Activated T-cell treated with anti-CD3 and anti-CD28 coated beads, Interleukin-2, amount 50 U/mL, for 72 hours (primary cell): ENCODE measurements around the gene EEF1A2. TPM values are rescaled to one million over a fixed set of nuclear protein-coding genes. Genes with fewer than 3 reads are reported as not detected.

ENCODE experiments used
- ATAC-seq, 2 donors: fragments of 150-1000 bp; cut with Tn5 transposase; replicated peaks in 1 of 2; 2 replicates each; pipeline ENCODE4 v1.10.0; 2021; ENCODE audit warnings: moderate library complexity in 2 of 2, mild to moderate bottlenecking in 1 of 2
- DNase-seq, 2 donors: peaks; one replicate each; pipeline ENCODE4 v3.0.0; 2021 to 2022; ENCODE audit warnings: mixed read lengths in 1 of 2
- H3K27ac Mint-ChIP-seq: one replicate; pipeline ENCODE4 v1.8.0; 2022; ENCODE audit warnings: mild to moderate bottlenecking, moderate library complexity, mixed read lengths
- H3K27me3 Mint-ChIP-seq: one replicate; pipeline ENCODE4 v1.8.0; 2022; ENCODE audit warnings: low read depth, mixed read lengths
- H3K36me3 Mint-ChIP-seq, 2 donors: one replicate each; pipeline ENCODE4 v1.8.0; 2022; ENCODE audit warnings: mixed read lengths in 2 of 2, mild to moderate bottlenecking in 1 of 2; ENCODE audit not compliant: insufficient read depth in 2 of 2
- H3K4me1 Mint-ChIP-seq: one replicate; pipeline ENCODE4 v1.8.0; 2022; ENCODE audit warnings: low read depth, mixed read lengths
- H3K4me3 Mint-ChIP-seq, 2 donors: one replicate each; pipeline ENCODE4 v1.8.0; 2022; ENCODE audit warnings: mild to moderate bottlenecking in 2 of 2, mixed read lengths in 2 of 2, moderate library complexity in 2 of 2
- H3K9me3 Mint-ChIP-seq, 2 donors: one replicate each; pipeline ENCODE4 v1.8.0; 2022; ENCODE audit warnings: mixed read lengths in 2 of 2
- total RNA-seq, 2 donors: library from RNA; stranded (reverse); gene quantifications; one replicate each; pipeline ENCODE4 v1.2.3, GENCODE V29; 2022

EEF1A2 gene
- total RNA-seq, 2 donors from 2014 or later, result 0.94 to 8.3 TPM

DNA sequence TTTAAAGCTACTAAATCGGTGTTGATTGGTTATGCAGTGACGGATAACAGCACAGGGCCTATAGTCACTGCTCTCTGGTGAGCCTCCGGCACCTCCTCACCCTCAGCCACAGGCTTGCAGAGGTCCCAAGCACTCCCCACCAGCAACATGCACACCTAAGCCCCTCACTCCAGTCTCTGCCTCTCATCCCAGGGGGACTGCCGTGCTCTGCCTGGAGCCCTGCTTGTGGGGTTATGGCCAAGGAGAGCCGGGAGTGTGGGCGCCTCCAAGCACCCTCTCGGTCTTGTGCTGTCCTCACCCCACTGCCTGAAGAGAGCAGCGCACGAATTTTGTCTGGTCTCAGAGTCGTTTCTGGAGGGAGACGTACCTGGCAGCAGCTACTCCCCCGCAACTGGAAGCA is 6.8 kb upstream of the EEF1A2 start:
- DNase-seq (no peak), ATAC-seq (no peak)
- Mint-ChIP-seq H3K9me3 (peaks cover 2 to 5% of the 10 kb centered on the region in 2 donors), H3K27ac (no peak overlapping the region), H3K27me3 (peaks cover 41% of the 10 kb centered on the region), H3K36me3 (peaks cover 0 to 2% of the 10 kb centered on the region in 2 donors), H3K4me3 (no peak overlapping the region), H3K4me1 (no peaks in the 10 kb centered on the region)

DNA sequence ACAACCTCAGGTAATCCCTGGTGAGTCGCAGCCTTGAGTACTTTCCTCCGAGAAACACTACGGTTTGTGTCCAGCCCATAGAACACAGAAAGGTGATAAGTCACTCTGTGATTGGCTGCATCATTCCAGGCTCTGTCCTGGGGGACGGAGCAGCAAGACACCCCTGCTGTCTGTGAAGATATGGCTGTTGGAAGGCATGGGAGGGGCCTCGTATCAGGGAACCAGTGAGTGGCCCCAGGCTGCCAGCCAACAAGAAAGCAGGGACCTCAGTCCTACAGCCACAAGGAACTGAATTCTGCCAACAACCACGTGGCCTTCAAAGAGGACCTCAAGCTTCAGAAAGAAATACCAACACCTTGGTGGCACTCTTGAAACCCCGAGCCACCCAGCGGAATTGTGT is 6.4 kb upstream of the EEF1A2 start:
- no peak overlapping the region for H3K4me3 Mint-ChIP-seq
- H3K27me3 Mint-ChIP-seq, result peaks cover 36% of the 10 kb centered on the region
- no peaks in the 10 kb centered on the region for H3K4me1 Mint-ChIP-seq
- peaks cover 2 to 5% of the 10 kb centered on the region in 2 donors for H3K9me3 Mint-ChIP-seq
- H3K27ac Mint-ChIP-seq, result no peak overlapping the region
- H3K36me3 Mint-ChIP-seq, result peaks cover 0 to 2% of the 10 kb centered on the region in 2 donors
- no peak for DNase-seq
- ATAC-seq, result no peak

DNA sequence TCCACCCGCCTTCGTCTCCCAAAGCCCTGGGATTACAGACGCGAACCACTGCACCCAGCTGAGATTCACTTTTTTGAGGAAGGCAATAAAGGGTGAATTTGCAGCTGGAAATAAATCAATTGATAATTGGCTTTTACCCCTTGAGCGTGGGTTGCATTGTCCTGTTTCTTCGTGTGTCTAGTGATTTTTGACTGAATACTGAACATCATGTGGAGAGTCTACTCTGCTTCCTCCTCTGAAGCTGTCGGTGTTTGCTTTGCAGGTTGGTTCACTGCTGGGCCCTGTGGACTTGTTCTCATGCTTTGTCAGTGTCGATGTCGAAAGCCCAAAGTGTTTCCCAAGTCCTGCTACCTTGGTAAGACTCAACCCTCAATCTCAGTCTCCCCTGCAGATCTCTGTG is 5.8 kb upstream of the EEF1A2 start:
- Mint-ChIP-seq H3K27ac (no peak overlapping the region), H3K27me3 (peaks cover 30% of the 10 kb centered on the region), H3K9me3 (peaks cover 2 to 5% of the 10 kb centered on the region in 2 donors), H3K36me3 (peaks cover 0 to 2% of the 10 kb centered on the region in 2 donors), H3K4me1 (no peaks in the 10 kb centered on the region), H3K4me3 (no peak overlapping the region)
- ATAC-seq (no peak), DNase-seq (no peak)

DNA sequence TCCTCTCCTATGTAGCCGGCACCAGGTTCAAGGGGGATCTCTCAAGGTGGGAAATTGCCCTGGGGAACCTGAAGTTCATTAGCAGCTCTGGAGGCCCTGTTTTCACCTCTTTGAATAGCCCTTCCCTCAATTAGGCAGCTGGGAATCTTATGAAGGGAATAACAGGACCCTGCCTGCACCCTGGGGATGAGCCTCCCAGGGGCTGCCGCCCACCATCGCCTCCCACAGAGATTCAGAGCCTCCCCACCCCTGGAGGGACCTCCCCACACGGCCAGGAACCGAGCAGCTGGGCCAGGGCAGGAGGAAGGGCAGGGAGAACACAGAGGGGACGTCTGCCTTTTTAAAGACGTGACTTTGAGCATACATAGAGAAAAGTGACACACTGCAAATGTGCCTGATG is 4.6 kb upstream of the EEF1A2 start:
- Mint-ChIP-seq H3K27me3 (peaks cover 22% of the 10 kb centered on the region), H3K36me3 (peaks cover 0 to 2% of the 10 kb centered on the region in 2 donors), H3K9me3 (peaks cover 2 to 5% of the 10 kb centered on the region in 2 donors), H3K4me1 (no peaks in the 10 kb centered on the region), H3K27ac (no peak overlapping the region), H3K4me3 (no peak overlapping the region)
- no peak for ATAC-seq
- DNase-seq, result no peak

DNA sequence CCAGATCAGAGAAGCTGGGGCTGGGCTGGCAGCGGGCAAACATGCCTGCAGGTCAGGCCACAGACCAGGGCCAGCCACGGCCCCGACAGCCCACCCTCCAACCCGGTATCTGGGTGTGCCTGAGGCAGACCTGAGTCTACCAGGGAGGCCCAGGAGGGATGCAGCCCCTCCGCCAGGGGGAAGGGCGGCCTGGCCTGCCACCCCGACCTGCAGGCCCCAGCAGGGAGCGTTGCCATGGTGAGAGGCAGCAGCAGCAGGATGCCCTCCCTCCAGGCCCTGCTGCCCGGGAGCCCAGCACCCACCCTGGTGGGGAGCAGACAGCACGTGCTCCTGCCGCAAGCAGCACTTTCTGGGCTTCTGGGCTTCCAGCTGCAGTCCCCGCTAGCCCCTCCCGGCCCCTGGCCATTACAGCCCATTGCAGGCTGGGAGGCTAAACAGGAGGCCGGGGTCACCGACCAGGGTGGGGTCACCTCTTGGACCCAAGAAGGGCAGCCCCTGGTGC is 3.8 kb upstream of the EEF1A2 start:
- no peak overlapping the region for H3K27ac Mint-ChIP-seq
- H3K4me3 Mint-ChIP-seq, result no peak overlapping the region
- H3K27me3 Mint-ChIP-seq, result peaks cover 20% of the 10 kb centered on the region
- H3K9me3 Mint-ChIP-seq, result peaks cover 2 to 5% of the 10 kb centered on the region in 2 donors
- peaks cover 0 to 2% of the 10 kb centered on the region in 2 donors for H3K36me3 Mint-ChIP-seq
- ATAC-seq (no peak), DNase-seq (no peak)
- H3K4me1 Mint-ChIP-seq, result no peaks in the 10 kb centered on the region

DNA sequence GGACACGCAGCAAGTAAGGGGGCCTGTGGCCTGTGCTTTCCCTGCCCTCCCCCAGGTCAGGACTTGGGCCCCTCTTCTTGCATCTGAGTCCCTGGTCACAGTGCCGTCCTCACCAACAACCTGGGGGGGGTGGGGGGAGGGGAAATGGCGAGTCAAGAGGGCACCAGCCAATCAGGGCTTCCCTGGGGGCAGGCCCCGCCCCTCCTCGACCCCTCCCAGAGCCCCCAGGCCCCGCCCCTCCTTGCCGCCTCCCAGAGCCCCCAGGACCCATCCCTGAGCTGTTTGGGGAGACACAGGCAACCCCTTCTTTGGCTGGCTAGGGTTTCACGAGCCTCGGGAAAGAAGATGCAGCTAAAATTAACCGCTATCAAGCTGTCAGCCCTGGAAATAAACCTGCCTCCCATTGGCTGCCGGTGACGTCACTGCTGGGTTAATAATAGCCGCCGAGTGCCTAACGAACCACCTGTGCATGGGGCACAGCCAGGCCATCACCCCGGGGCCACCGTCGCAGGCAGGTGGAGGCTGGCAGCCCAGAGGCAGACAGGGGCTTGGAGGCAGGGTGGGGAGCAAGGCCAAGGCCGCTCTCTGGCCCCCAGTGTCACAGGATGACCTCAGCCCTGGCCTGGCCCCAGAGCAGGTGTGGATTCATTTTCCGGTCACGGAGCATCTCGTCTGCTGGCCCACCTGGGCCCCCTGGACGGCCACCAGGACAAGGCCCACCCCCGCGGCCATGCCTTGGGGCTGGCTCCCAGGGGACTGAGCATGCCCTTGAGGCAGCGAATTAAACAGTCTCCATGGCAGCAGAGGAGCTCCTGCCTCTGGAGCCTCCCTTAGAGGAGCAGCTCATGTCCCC is 3.2 kb upstream of the EEF1A2 start:
- ATAC-seq (no peak), DNase-seq (no peak)
- Mint-ChIP-seq H3K36me3 (peaks cover 0 to 2% of the 10 kb centered on the region in 2 donors), H3K9me3 (peaks cover 2 to 5% of the 10 kb centered on the region in 2 donors), H3K4me3 (no peak overlapping the region), H3K27me3 (peaks cover 24% of the 10 kb centered on the region), H3K4me1 (no peaks in the 10 kb centered on the region), H3K27ac (no peak overlapping the region)

DNA sequence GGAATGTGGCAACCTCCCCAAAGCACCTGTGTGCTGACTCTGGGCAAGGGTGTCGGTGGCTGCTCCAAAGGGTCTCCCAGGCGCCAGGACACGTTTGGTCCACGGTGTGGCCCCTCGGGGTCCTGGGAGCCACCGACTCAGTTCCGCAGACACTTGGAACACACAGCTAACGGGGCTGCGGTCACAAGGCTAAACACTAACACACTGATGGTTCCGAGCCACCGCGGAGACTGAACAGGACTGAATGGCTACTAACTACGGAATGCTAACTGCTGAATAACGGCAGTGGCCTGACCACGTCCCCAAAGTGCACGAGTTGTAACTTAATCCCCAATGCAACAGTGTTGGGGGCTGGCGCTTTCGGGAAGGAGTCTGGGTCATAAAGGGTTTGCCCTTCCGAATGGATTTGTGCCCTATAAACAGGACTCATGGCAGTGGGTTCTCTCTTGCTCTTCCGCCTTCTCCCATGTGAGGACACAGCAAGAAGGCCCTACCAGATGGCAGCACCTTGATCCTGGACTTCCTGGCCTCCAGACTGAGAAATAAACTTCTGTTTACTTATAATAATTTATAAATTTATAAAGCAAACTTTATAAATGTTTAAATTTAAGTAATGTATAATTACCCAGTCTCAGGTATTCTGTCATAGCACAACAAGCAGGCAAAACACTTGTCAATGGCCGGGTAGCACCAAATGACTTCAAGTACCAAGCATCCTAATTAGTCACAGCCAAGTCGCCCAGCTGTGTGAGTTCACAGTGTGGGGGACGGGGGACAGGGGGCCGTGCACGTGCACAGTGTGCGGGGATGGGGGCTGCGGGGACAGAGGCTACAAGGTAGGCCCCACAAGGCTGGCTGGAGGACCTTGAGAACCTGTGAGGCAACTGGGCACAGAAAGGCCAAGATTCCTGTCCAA is 2.3 kb upstream of the EEF1A2 start:
- peaks cover 27% of the 10 kb centered on the region for H3K27me3 Mint-ChIP-seq
- peak overlapping the region in 1 of 2 donors; percentile 32 for H3K4me3 Mint-ChIP-seq
- peaks cover 0 to 2% of the 10 kb centered on the region in 2 donors for H3K36me3 Mint-ChIP-seq
- no peak for DNase-seq
- H3K4me1 Mint-ChIP-seq, result no peaks in the 10 kb centered on the region
- H3K9me3 Mint-ChIP-seq, result peaks cover 2 to 5% of the 10 kb centered on the region in 2 donors
- H3K27ac Mint-ChIP-seq, result no peak overlapping the region
- ATAC-seq, result no peak

DNA sequence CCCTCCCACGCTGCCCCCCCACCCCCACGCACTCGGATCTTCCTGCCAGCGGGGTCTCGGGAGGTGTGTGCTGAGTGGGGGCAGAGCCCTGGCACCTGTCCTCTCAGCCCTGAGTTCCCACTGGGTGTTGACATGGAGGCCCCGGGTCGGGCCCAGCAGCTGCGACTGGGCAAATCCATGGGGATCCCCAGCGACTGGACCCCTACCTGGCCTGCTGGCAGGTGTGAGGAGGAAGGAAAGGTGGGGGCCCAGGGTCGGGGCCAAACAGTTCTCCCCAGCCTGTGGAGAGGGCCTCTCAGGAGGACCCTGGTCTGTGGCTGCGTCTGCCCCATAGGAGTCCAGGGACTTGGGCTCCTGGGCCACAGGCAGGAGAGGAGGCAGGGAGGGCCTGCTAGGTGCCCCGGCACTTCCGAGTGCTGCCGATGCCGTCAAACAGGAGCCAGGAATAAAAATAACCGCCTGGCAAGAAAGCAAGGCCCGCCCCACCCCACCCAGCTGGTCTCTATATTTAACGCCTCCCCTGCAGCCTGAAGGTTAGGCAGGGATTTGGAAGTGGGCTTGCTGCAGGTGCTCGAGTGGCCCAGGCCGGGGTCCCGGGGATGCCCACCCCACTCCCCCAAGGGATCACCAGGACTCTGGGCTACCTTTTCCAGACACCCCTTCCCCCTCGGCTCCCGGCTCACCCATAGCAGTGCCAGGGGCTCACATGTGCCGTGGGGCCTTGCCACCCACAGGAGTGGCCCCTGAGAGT is 1.4 kb upstream of the EEF1A2 start:
- DNase-seq (no peak), ATAC-seq (no peak)
- Mint-ChIP-seq H3K27me3 (peaks cover 27% of the 10 kb centered on the region), H3K4me1 (no peaks in the 10 kb centered on the region), H3K9me3 (peaks cover 2 to 5% of the 10 kb centered on the region in 2 donors), H3K4me3 (peak overlapping the region in 1 of 2 donors; percentile 32), H3K27ac (no peak overlapping the region), H3K36me3 (peaks cover 0 to 2% of the 10 kb centered on the region in 2 donors)

DNA sequence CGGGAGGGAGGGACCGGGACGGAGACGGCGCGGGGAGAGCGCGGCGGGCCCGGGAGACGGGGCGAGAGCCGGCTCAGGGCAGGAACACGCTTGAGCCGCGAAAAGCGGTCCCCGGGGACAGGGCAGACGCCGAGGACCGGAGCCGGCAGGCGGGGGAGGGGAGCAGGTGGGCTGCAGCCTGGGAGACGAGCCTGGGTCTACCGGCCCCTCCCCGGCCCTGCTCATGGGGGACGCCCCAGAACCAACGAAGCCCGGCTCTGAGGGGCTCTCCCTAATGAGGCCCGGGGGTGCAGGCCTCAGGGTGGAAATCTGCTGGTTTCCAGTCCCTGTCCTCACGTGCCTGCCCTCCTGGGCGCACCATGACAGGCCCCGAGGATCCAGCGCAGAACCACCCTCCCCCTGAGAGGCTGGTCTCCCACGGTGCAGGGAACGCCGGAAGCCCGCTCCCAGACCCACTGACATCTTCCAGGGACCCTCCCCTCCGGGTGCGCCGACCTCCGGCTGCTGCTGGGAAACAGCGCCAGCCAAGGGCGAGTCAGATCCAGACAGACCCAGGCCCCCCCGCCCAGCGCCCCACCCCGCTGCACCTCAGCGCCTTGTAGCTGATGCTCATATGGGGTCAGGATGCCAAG is 571 bp upstream of the EEF1A2 start:
- DNase-seq, result no peak
- peak; percentile 13 to 16 for ATAC-seq
- no peaks in the 10 kb centered on the region for H3K4me1 Mint-ChIP-seq
- H3K27me3 Mint-ChIP-seq, result peaks cover 19% of the 10 kb centered on the region
- no peak overlapping the region for H3K4me3 Mint-ChIP-seq
- H3K27ac Mint-ChIP-seq, result no peak overlapping the region
- H3K9me3 Mint-ChIP-seq, result peaks cover 0 to 2% of the 10 kb centered on the region in 2 donors
- H3K36me3 Mint-ChIP-seq, result no peaks in the 10 kb centered on the region

DNA sequence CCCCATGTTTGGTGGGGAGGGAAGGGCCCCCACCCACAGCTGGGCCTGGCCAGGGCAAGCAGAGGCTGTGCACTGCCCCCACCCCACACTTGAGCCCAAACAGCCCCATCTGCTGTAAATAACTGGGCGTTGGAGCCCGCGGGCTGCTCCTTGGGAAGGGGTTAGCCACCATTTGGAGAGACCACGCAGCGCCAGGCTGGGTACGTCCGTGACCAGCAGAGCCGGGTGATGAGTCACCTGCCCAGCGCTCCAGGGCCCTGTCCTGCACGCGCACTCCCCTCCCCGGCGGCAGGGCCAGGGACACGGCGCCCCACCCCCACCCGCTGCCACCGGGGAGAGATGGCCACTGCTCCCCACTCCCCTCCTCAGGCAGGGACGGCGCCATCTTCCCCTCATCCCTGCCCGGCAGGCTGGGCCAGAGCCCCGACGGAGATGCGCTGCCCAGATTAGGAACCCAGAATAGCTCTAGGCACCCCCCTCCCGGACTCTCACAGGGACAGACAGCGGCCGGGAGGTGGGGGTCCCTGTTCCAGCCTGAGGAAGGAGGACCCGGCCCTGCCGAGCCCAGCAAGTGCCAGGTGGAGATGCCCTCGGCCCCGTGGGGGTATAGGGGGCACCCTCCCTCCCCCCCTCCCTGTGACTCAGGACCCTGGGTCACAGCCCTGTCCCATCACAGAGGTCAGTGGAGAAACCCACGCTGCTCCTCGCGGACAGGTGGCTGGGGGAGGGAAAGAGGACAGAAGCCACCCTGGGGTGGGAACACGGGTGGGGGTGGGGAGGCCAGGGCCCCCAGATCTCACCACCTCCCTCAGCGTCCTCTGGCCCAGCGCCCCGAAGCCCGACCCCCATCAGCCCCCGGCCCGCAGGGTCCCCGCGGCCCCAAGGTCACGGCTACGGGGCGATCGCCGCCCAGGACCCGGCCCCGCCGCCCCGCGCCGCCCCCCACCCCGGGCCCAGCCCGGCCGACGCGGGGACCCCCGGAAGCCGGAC is 642 bp downstream of the EEF1A2 start:
- Mint-ChIP-seq H3K27ac (no peak overlapping the region), H3K36me3 (no peaks in the 10 kb centered on the region), H3K4me1 (no peaks in the 10 kb centered on the region), H3K9me3 (no peaks in the 10 kb centered on the region), H3K4me3 (peak overlapping the region in 1 of 2 donors; percentile 61), H3K27me3 (peaks cover 19% of the 10 kb centered on the region)
- ATAC-seq (no peak), DNase-seq (no peak)

DNA sequence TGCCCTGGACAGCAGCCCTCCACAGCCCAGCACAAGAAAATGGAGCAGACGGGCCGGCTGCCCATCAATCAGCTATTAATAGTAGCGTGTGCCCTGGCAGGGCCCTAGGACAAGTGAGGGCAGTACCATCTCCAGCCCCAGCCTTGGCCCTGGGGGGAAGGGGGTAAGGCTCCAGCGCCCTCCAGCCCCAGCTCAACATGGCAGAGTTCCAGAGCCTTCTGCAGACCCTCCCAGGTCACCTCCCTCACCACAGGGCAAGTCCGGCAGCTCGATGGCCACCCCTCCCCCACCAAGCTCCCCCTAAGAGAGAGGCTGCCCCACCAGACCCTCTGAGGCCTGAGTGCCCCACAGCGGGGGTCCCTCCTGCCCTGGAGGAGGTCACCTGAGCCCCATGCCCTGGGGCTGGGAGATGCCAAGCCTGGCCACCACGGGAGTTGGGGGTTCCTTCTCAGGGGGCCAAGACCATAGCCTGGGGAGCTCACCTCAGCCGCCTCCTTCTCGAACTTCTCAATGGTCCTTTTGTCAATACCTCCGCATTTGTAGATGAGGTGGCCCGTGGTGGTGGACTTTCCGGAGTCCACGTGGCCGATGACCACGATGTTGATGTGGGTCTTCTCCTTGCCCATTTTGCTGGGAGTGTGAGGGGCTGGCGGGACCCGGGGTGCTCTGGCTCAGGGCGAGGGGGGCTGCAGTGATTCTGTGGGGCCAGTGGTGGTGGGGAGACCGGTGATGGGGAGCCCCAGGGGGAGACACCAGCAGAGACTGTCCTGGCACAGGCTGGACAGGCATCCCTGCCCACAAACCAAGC is 1.5 kb downstream of the EEF1A2 start:
- Mint-ChIP-seq H3K4me1 (no peaks in the 10 kb centered on the region), H3K4me3 (no peak overlapping the region), H3K36me3 (no peaks in the 10 kb centered on the region), H3K9me3 (peaks cover 0 to under 1% of the 10 kb centered on the region in 2 donors), H3K27me3 (peaks cover 22% of the 10 kb centered on the region), H3K27ac (no peak overlapping the region)
- no peak for DNase-seq
- ATAC-seq, result no peak
